ENCODE measurements around the gene NRXN3. TPM values are rescaled to one million over a fixed set of nuclear protein-coding genes. Genes with fewer than 3 reads are reported as not detected.

Gene NRXN3
- total and polyA plus RNA-seq, 4 donors = 0.07 to 1.2 (median 0.23) TPM

- TF ChIP-seq, protein P1, sequence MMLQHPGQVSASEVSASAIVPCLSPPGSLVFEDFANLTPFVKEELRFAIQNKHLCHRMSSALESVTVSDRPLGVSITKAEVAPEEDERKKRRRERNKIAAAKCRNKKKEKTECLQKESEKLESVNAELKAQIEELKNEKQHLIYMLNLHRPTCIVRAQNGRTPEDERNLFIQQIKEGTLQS (IDR thresholded peaks at IDR 0.05) = peak; percentile 21
- TF ChIP-seq HNF4A (conservative IDR thresholded peaks at IDR 0.05) (peak in 1 of 2 donors; percentile 12), EGR1 (IDR thresholded peaks at IDR 0.05; ENCODE audit: low read depth in 2 of 2) (peak in 1 of 2 donors; percentile 9), TAF1 (conservative IDR thresholded peaks at IDR 0.05) (no peak), YY1 (IDR thresholded peaks at IDR 0.05) (peak; percentile 31), SP1 (IDR thresholded peaks at IDR 0.05) (no peak), FOXA2 (IDR thresholded peaks at IDR 0.05) (peak; percentile 21), JUND (IDR thresholded peaks at IDR 0.05) (peak; percentile 79 to 84), RXRA (IDR thresholded peaks at IDR 0.05) (peak; percentile 16 to 37), GABPA (IDR thresholded peaks at IDR 0.05 in 1 of 2, conservative IDR thresholded peaks at IDR 0.05 in 1 of 2) (peak; percentile 30 to 65)
- TF ChIP-seq, protein P2, sequence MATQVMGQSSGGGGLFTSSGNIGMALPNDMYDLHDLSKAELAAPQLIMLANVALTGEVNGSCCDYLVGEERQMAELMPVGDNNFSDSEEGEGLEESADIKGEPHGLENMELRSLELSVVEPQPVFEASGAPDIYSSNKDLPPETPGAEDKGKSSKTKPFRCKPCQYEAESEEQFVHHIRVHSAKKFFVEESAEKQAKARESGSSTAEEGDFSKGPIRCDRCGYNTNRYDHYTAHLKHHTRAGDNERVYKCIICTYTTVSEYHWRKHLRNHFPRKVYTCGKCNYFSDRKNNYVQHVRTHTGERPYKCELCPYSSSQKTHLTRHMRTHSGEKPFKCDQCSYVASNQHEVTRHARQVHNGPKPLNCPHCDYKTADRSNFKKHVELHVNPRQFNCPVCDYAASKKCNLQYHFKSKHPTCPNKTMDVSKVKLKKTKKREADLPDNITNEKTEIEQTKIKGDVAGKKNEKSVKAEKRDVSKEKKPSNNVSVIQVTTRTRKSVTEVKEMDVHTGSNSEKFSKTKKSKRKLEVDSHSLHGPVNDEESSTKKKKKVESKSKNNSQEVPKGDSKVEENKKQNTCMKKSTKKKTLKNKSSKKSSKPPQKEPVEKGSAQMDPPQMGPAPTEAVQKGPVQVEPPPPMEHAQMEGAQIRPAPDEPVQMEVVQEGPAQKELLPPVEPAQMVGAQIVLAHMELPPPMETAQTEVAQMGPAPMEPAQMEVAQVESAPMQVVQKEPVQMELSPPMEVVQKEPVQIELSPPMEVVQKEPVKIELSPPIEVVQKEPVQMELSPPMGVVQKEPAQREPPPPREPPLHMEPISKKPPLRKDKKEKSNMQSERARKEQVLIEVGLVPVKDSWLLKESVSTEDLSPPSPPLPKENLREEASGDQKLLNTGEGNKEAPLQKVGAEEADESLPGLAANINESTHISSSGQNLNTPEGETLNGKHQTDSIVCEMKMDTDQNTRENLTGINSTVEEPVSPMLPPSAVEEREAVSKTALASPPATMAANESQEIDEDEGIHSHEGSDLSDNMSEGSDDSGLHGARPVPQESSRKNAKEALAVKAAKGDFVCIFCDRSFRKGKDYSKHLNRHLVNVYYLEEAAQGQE (IDR thresholded peaks at IDR 0.05) = peak; percentile 35
- no peaks in the 10 kb centered on the region for H3K27me3 ChIP-seq (ENCODE audit: control insufficient read depth in 4 of 4, insufficient read depth in 4 of 4, low read length in 3 of 4)
- no peaks in the 10 kb centered on the region for H3K36me3 ChIP-seq (ENCODE audit: control insufficient read depth in 4 of 4, insufficient read depth in 3 of 4, low read depth in 1 of 4, low read length in 3 of 4)
- no peak for DNase-seq (ENCODE audit: low spot score)
- H3K9me3 ChIP-seq (ENCODE audit: control insufficient read depth in 4 of 4, low read length in 3 of 4) = no peaks in the 10 kb centered on the region
- WGBS = 19% methylated on average over 6 of the region's 6 CpGs
- peak overlapping the region; percentile 65 to 77 for H3K27ac ChIP-seq (ENCODE audit: low read depth in 1 of 2, low read length in 2 of 2)
- H3K9ac ChIP-seq (ENCODE audit: low read depth in 1 of 2, low read length in 2 of 2) = no peak overlapping the region
- H3K4me3 ChIP-seq (ENCODE audit: low read depth in 1 of 3, low read length in 3 of 3) = peak overlapping the region in 1 of 3 donors; percentile 22
- peaks cover 0 to 10% (median 0%) of the 10 kb centered on the region in 4 donors for H3K4me1 ChIP-seq (ENCODE audit: control insufficient read depth in 4 of 4, insufficient read depth in 4 of 4, low read length in 3 of 4)
Observed at GRCh38 chr14:79825046-79825521, 1654.9 kb downstream of the NRXN3 start.

DNA sequence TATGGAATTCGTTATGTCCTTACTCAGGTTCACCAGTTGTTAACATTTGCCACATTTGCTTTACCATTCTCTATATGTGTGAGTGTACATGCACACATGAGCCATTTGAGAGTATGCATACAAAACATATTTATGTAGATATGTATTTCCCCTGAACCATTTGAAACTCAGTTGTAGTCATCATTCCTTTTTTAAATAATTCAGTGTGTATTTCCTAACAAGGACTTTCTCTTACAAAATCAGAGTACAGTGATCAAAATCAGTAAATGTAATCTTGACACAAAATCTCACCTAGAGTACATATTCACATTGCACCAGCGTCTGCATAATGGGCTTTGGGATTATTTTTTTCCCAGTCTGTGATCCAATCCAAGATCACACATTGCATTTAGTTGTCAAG, 1656.2 kb downstream of the NRXN3 start:
- 71% methylated on average over 2 of the region's 2 CpGs for WGBS
- DNase-seq (ENCODE audit: low spot score) = no peak
- no peak for TF ChIP-seq YY1 (IDR thresholded peaks at IDR 0.05)
- TF ChIP-seq EGR1 (IDR thresholded peaks at IDR 0.05; ENCODE audit: low read depth in 2 of 2) = no peak
- TF ChIP-seq, protein P2 (IDR thresholded peaks at IDR 0.05) = no peak
- TF ChIP-seq SP1 (IDR thresholded peaks at IDR 0.05) = no peak
- no peak for TF ChIP-seq TAF1 (conservative IDR thresholded peaks at IDR 0.05)
- TF ChIP-seq, protein P3, sequence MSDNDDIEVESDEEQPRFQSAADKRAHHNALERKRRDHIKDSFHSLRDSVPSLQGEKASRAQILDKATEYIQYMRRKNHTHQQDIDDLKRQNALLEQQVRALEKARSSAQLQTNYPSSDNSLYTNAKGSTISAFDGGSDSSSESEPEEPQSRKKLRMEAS (IDR thresholded peaks at IDR 0.05) = no peak
- TF ChIP-seq FOXA1 (IDR thresholded peaks at IDR 0.05) = no peak
- no peak for TF ChIP-seq GABPA (IDR thresholded peaks at IDR 0.05 in 1 of 2, conservative IDR thresholded peaks at IDR 0.05 in 1 of 2)
- no peak for TF ChIP-seq NR2F2 (IDR thresholded peaks at IDR 0.05)
- no peak for TF ChIP-seq JUND (IDR thresholded peaks at IDR 0.05)
- no peak for TF ChIP-seq HNF4A (conservative IDR thresholded peaks at IDR 0.05)
- TF ChIP-seq, protein P4, sequence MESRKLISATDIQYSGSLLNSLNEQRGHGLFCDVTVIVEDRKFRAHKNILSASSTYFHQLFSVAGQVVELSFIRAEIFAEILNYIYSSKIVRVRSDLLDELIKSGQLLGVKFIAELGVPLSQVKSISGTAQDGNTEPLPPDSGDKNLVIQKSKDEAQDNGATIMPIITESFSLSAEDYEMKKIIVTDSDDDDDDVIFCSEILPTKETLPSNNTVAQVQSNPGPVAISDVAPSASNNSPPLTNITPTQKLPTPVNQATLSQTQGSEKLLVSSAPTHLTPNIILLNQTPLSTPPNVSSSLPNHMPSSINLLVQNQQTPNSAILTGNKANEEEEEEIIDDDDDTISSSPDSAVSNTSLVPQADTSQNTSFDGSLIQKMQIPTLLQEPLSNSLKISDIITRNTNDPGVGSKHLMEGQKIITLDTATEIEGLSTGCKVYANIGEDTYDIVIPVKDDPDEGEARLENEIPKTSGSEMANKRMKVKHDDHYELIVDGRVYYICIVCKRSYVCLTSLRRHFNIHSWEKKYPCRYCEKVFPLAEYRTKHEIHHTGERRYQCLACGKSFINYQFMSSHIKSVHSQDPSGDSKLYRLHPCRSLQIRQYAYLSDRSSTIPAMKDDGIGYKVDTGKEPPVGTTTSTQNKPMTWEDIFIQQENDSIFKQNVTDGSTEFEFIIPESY (IDR thresholded peaks at IDR 0.05) = no peak
- no peak for TF ChIP-seq RAD21 (IDR thresholded peaks at IDR 0.05)
- TF ChIP-seq, protein P1 (IDR thresholded peaks at IDR 0.05) = no peak
- no peak for TF ChIP-seq FOXA2 (IDR thresholded peaks at IDR 0.05)
- no peak for TF ChIP-seq HNF4G (IDR thresholded peaks at IDR 0.05)
- no peak for TF ChIP-seq CTCF (IDR thresholded peaks at IDR 0.05; ENCODE audit: low read depth, low read length, missing input control)
- TF ChIP-seq RXRA (IDR thresholded peaks at IDR 0.05) = no peak
- Histone ChIP-seq H3K9ac (ENCODE audit: low read depth in 1 of 2, low read length in 2 of 2) (no peak overlapping the region), H3K4me1 (ENCODE audit: control insufficient read depth in 4 of 4, insufficient read depth in 4 of 4, low read length in 3 of 4) (peaks cover 0 to 10% (median 0%) of the 10 kb centered on the region in 4 donors), H3K9me3 (ENCODE audit: control insufficient read depth in 4 of 4, low read length in 3 of 4) (no peaks in the 10 kb centered on the region), H3K4me3 (ENCODE audit: low read depth in 1 of 3, low read length in 3 of 3) (no peak overlapping the region), H3K36me3 (ENCODE audit: control insufficient read depth in 4 of 4, insufficient read depth in 3 of 4, low read depth in 1 of 4, low read length in 3 of 4) (no peaks in the 10 kb centered on the region), H3K27me3 (ENCODE audit: control insufficient read depth in 4 of 4, insufficient read depth in 4 of 4, low read length in 3 of 4) (no peaks in the 10 kb centered on the region), H3K27ac (ENCODE audit: low read depth in 1 of 2, low read length in 2 of 2) (no peak overlapping the region)
